ENCODE results near the gene ING1.
"Not testable (repeated sequence)": the region's sequence is repeated elsewhere in the genome, so short reads cannot be mapped to it uniquely, and the experiment has no call there.

The ING1 gene, protein sequence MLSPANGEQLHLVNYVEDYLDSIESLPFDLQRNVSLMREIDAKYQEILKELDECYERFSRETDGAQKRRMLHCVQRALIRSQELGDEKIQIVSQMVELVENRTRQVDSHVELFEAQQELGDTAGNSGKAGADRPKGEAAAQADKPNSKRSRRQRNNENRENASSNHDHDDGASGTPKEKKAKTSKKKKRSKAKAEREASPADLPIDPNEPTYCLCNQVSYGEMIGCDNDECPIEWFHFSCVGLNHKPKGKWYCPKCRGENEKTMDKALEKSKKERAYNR

DNA sequence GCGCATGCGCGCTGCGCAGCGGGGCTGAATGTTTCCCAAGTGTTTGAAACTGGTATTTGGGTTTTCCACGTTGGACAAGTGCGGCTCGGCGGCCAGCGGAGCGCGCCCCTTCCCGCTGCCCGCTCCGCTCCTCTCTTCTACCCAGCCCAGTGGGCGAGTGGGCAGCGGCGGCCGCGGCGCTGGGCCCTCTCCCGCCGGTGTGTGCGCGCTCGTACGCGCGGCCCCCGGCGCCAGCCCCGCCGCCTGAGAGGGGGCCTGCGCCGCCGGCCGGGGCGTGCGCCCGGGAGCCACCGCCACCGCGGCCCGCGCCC is at the start of gene ING1:
Gene ING1, plus strand, starts transcription at position 59 of the 311 bp plus-strand sequence. CDS start 450 bp downstream, outside the sequence.
- DNase-seq = no peak

DNA sequence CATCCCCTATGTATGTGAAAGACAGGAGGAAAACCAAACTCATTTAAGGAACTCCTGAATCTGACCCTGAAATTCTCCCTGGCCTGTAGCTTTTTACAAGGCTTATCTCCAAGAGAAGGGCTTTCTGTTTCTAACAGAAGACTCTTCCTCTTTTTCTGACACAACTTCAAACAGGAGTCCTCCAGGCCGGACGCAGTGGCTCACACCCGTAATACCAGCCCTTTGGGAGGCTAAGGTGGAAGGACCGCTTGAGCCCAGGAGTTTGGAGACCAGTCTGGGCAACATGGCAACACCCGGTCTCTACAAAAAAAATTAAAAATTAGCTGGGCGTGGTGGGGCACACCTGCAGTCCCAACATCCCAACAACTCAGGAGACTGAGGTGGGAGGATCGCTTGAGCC is 49.5 kb upstream of the ING1 start:
- no peak for DNase-seq

DNA sequence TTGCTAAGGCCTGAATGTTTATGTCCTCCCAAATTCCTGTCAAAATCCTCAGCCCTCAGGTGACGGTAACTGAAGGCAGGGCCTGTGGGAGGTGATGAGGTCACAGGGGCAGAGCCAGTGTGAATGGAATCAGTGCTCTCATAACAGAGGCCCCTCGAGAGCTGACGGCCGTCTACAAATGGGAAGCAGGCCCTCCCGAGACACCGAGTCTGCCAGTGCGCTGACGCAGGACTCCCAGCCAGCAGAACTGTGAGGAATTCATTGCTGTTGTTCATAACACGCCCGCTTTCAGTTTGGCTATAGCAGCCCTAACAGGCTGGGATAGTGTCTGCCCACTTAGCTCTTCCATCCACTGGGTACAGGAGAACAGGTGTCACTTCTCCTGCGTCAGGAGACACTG is 48.8 kb upstream of the ING1 start:
- no peak for DNase-seq

DNA sequence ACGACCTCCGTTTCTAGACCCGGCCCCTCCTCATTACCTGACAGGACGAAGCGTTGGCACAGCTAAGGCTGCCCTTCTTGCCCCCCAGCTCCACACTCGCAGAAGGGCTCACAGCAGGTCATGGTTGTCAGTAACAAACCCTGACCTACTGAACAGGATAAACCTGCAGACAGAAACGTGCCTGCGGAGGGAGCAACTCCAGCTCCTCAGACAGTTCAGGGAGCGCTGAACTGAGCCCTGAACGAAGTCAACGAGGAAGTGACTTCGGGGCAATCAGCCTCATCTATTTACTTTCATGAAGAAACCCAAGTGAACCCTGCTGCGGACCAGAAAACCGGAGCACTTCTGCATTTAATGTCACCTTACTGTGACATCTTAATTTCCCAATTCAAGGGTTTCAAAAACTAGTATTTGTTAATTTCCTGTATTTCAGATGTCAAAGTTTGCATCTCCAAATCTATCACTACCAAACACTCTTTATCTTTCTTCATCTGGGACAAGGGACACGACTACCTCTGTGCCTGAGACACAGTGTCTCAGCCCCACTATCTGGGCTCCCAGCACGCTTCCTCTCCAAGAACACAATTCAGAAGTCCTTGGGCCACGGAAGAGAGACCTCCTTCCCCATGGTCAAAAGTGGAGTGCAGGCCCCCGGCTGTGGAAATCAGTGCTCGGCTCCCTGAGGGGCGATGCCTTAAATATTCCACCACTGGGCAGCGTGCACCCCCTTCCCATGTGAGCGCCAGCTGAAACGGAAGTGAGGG is 47.8 kb upstream of the ING1 start:
- no peak for DNase-seq

DNA sequence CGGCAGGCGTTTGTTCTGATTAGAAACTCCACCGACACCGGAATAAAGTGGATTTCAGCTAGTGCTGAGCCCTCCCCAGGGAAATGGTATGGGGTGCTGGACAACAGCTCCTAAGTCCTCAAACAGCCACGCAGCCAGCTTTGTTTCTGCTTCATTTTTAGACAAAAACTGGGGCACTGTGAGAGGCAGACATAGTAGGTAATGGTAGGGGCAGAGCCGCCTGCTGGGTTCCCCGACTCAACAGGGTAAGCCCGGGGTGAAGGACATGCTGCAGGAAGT is 47.3 kb upstream of the ING1 start:
- DNase-seq = no peak

DNA sequence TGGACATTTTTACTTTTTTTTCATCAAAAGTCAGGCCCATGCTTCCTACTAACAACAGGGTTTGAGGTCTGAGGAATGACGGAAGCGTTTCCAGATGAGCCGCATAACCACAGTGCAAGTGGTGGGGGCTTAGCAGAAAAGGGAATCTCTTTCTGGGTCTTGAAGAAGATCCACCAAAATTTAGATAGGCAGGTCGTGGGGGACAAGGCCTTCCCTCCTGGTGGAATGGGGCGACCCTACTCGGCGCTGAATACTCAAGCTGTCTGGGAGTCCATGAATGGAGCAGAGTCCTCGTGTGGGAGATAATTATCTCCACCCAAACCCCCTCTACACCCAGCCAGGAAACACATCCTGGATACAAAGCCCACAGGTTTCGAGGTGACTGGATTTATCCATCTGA is 44.5 kb upstream of the ING1 start:
- DNase-seq = no peak

DNA sequence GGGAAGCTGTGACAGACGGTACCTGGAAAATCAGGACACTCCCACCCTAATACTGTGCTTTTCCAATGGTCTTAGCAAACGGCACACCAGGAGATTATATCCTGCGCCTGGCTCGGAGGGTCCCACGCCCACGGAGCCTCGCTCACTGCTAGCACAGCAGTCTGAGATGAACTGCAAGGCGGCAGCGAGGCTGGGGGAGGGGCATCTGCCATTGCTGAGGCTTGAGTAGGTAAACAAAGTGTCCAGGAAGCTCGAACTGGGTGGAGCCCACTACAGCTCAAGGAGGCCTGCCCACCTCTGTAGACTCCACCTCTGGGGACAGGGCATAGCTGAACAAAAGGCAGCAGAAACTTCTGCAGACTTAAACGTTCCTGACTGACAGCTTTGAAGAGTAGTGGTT is 43.7 kb upstream of the ING1 start:
- not testable (repeated sequence) for DNase-seq

DNA sequence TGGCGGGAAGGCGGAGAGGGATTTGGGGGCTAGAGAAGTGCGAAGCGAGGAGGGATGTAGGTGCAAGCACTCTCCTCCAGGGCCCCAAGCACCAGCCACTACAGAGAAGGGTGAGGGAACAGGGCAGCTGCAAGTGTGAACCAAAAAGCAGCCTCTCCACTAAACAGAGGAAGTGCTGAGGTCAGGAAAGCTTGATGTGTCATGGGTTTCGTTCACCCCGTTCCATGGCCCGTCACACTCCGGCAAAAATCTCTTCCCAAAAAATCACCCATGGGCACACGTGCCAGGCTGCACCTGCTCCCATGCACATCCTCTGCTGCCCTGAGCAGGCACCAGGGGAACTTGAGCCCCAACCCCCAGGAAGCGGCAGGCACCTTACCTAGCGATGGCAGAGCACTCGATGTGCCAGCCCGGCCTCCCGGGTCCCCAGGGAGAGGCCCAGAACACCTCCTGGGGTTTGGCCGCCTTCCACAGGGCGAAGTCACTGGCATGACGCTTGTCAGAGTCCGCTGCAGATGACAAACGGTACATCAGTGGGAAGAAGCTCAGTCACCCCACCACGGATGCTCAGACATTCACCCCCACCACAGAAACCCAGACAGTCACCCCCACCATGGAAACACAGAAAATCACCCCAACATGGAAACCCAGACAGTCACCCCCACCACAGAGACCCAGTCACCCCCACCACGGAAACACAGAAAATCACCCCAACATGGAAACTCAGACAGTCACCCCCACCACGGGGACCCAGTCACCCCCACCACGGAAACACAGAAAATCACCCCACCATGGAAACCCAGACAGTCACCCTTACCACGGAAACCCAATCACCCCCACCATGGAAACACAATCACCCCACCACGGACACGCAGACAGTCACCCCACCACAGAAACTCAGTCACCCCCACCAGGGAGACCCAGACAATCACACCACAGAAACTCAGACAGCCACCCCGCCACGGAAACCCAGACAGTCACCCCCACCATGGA is 36.6 kb upstream of the ING1 start:
- DNase-seq = no peak

DNA sequence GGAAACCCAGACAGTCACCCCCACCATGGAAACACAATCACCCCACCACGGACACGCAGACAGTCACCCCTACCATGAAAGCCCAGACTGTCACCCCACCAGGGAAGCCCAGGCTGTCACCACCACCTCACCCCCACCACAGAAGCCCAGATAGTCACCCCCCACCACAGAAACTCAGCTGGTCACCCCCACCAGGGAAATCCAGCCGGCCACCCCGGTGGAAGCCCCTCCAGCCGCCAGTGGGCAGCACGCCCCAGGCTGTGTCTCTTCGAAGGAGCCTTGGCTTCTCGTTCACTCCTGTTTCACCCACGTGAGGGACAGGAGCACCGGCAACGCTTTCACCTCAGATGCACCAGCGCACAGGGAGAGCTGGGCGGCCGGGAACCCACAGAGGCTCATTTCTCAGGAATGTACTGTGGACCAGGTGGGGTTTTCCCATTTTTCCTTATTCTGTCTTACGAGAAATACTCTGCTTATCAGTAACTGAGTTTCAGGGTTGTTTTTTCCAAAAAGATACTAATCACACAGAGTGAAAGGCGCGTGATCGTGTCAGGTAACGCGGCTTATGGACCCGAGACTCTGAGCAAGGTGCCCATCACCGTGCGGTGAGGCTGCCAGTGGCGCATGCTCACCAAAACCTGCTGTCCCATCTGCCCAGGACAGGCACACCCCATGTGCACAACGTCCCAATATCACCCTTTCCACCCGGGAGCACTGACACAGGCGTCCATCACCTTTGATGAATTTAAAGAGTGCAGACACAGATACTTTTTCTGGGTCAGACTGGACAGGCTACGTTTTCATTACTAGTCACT is 35.6 kb upstream of the ING1 start:
- no peak for DNase-seq

DNA sequence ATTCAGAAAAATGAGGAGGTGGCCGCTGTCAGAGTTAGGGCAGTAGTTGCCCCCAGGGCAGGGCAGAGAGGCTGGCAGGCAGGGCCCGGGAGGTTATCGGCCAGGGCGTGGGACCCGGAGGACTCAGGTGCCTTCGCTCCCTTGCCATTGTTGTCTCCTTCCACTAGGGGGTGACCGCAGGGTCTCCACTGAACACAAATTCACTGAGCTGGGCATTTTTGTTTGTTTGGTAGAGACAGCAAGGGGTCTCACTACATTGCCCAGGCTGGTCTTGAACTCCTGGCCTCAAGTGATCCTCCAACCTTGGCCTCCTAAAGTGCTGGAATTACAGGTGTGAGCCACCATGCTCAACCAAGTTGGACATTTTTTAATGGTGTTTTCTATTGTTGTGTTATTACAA is 32.6 kb upstream of the ING1 start:
- DNase-seq = no peak

DNA sequence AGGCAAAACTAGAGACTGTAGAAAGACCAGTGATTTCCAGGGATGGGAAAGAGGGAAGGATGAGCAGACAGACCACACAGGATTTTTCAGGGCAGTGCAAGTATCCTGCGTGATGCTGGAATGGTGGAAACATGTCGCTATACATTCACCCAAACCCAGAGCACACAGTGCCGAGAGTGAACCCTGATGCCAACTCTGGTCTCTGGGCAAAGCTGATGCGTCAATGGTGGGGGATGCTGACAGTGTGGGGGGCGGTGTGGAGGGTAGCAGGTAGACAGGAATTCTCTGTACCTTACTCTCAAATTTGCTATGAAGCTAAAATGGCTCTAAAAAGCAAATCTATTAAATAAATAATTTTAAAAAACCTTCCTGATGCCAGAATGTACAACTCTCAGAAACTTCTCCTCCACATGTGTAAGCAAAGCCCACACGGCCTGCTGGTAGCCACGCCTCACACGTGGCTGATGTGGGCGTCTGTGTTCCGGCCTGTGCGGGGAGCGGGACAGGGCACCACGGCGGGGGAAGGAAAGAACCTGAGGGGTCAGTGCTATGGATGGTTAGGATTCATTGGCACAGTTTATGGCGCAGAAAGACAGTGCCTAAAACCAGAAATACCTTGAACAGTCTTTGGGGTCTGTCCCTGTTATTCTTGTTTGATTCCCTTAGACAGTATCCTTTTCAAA is 31.5 kb upstream of the ING1 start:
- DNase-seq = no peak

DNA sequence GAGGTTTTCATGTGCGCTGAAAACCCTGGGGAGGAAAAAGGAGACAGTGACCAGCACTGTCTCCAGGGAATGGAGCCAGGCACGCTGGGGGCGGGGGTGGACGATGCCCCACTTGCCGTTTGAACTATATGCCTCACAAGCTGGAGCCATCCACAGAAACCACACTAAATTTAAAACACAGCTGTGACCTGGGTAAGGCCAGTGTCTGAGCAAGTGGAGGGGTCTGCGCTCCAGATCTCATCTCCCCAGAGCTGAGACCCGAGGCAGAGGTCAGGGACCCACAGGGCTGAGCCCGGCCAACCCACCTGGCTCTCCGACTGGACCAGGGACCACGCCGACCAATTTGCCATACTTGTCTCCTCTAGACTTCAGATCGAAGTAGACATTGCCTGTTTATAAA is 30.8 kb upstream of the ING1 start:
- no peak for DNase-seq

DNA sequence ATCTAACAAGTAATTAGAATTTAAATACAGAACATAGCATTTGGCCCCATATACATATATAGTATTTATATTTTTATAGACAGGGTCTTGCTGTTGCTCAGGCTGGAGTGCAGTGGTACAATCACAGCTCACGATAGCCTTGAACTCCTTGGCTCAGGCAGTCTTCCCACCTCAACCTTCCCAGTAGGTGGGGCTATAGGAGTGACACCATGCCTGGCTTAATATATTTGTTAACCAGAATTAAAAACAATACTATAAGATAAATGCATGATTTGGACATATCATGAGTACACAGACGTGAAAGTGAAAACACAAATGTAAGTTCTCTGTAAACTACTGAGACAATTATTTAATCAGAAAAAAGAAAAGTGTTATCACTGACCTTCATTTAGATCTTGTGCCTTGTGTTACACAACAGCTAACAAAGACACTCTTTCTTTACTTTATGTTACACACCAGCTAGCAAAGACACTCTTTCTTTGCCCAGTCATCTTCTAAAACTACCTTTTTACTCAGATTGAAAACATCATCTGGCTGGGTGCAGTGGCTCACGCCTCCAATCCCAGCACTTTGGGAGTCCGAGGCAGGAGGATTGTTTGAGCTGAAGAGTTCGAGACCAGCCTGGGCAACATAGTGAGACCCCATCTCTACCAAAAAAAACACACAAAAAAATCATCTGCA is 30.2 kb upstream of the ING1 start:
- DNase-seq = no peak

DNA sequence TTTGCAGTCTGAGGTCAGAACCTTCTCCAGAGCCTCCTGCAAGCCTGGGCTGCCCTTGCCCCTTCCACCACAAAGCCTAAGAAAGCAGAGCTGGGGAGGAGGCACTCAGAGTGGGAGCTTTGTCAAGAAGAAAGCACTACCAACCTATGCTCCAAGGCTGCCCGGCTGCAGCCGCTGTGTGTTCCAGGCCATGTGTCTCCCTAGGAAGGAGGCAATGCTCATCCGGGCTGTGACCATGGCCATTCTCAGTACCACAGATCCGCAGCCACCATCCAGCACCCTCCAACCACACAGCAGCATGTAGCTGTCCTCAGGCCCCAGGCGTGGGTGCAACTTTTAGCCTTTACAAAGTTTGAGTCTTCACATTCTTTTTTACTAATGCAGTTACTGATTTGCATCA is 29.6 kb upstream of the ING1 start:
- DNase-seq = no peak

DNA sequence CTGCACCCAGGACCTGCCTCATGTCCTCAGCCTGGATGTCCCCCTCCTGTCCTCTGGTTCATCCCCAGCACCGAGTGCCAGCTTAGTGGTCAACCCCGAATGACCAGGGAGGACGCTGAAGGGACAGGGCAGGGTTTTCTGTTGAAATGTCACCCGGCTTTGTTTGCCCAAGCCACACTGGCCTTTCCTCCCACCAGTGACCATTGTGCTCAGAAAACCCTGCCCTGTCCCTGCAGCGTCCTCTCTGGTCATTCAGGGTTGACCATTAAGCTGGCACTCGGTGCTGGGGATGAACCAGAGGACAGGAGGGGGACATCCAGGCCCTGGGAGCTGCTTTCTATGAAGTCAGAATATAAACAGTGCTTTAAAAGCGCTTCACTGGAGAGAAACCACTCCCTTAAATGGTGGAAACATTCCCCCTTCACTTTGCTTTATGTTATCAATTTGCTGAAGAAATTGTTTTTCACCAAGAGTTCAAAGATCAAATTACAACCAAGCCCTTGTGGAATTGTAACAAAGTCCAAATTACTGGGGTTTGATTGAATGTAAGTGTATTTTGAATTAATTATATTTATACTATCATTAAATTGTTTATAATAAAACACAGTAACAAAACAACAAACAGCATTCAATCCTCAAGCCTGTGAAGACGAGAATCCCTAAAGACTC is 29.0 kb upstream of the ING1 start:
- no peak for DNase-seq

DNA sequence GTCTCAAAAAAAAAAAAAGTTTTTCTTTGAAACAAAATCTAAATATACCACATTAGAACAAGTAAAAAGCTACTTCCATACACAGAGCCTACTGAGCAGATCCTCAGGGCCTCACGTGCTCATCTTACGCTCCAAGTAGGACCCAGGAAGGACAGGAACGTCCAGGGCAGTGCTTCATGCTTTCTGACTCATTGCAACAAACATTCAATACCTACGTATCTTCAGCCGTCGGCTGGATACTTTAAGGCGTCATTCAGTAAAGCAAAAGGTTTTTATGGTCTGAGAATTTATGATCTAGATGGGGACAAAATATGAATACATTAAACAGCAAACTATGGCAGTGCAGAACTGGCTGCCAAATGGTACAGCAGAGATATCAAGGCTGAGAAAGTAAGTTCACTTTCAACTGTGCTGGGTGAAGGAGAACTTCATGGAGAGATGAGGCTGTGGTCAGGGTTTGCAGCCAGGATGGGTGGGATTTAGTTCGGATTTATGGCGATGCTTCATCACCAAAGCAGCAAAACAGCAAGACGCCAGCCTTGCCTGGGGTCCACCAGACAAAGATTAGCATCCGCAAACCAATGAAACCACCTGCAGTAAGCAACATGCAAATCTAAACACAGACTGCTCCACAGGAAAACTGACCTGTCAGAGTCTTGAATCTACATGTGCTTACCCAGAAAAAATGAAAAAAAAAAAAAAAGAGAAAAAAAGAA is 28.0 kb upstream of the ING1 start:
- DNase-seq = no peak

DNA sequence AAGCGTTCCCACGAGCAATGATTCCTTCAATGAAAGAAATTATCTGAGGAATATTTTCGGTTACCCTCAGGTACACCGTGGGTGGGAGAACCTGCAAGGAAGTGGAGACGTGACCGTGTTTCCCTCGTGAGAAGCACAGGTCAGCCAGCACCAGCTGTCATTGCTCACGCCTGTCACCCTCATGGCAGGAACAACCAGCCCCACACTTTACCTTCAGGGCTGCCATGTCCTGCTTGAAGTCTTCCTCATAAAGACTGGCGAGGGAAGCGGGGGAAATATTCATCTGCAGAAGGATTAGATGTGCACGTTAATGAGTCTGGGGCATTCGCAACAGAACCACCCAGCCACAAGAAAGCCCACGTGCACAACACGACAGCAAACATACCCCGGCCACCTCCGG is 25.8 kb upstream of the ING1 start:
- no peak for DNase-seq

DNA sequence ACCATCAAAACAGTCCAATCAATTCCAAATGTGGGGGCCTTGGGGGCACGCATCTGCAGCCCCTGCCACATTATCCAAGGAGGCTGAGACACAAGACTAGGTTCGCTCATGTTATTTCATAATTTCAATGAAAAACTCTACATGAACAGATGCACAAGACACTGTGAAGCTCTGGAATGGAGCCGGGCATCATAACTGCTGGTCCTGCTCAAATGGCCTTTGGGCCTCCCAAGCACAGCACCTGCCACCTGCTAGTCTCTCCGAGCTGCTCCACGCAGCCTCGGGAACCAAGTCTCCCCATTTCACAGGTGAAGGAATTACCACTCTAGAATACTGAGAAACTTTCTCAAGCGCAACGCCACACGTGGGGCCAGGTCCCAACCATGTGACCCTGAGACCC is 24.5 kb upstream of the ING1 start:
- no peak for DNase-seq

DNA sequence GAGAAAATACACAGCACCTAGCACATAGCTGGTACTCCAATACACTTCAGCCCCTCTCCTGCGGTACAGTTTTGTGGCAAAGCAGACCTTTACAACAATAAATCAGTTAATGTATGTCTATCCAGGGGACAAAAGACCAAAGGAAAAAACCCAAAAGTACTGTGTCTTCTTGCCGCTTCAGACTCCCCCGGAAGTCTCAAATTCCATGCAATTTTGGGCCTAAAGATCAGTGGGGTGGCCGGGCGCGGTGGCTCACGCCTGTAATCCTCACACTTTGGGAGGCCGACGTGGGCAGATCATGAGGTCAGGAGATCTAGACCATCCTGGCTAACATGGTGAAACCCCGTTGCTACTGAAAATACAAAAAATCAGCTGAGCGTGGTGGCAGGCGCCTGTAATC is 23.8 kb upstream of the ING1 start:
- no peak for DNase-seq

DNA sequence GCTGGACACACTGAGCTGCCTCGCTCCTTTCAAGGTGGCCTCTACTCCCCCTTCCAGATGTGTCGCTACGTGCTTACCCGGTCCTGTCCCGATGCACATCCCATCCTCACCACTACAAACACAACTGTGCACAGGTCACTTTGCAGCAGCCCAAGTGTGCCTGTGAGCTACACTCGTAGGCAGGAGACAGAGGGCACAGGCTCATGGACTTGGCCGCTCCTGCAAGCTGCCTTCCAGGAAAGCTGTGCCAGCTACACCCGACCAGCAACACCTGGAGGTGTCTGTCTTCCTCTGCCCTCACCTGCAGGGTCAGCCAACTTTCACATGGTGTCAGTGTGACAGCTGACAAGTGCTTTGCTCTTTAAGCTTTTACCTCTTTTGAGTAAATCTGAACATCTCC is 23.0 kb upstream of the ING1 start:
- DNase-seq = no peak

DNA sequence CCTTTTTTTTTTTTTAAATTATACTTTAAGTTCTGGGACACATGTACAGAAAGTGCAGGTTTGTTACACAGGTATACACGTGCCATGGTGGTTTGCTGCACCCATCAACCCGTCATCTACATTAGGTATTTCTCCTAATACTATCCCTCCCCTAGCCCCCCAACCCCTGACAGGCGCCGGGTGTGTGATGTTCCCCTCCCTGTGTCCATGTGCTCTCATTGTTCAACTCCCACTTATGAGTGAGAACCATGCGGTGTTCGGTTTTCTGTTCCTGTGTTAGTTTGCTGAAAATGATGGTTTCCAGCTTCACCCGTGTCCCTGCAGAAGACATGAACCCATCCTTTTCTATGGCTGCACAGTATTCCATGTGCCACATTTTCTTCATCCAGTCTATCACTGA is 17.7 kb upstream of the ING1 start:
- DNase-seq = not testable (repeated sequence)

Data from NCI-H524 treated with DMSO at 0.1 percent for 48 hours (cell line).